Endodermal cell (in vitro differentiated cells): ENCODE results near the gene ABI3. TPM values are rescaled to one million over a fixed set of nuclear protein-coding genes. Genes with fewer than 3 reads are reported as not detected.

Experiments used
- DNase-seq: peaks from one replicate; pipeline ENCODE4 v3.0.0-alpha.2; 2017
- H3K27ac ChIP-seq: 2 replicates; pipeline ENCODE4 v1.5.1; 2013; ENCODE audit warnings: mild to moderate bottlenecking, low read depth, low read length, moderate library complexity
- H3K27me3 ChIP-seq: 2 replicates; pipeline ENCODE4 v1.6.1; 2013; ENCODE audit warnings: mild to moderate bottlenecking, low read length, moderate library complexity; ENCODE audit not compliant: insufficient read depth, control insufficient read depth, poor library complexity, severe bottlenecking
- H3K36me3 ChIP-seq: 2 replicates; pipeline ENCODE4 v1.7.0; 2013; ENCODE audit warnings: mild to moderate bottlenecking, low read length, moderate library complexity; ENCODE audit not compliant: control insufficient read depth, insufficient read depth
- H3K4me1 ChIP-seq: one replicate; pipeline ENCODE4 v1.7.0; 2013; ENCODE audit warnings: low read length; ENCODE audit not compliant: control insufficient read depth, insufficient read depth
- H3K4me3 ChIP-seq: 2 replicates; pipeline ENCODE4 v1.5.1; 2013; ENCODE audit warnings: mild to moderate bottlenecking, low read length, moderate library complexity
- H3K9ac ChIP-seq: 2 replicates; pipeline ENCODE4 v1.6.1; 2013; ENCODE audit warnings: mild to moderate bottlenecking, low read length, moderate library complexity; ENCODE audit not compliant: poor library complexity, severe bottlenecking; ENCODE audit errors: extremely low read depth
- H3K9me3 ChIP-seq: 2 replicates; pipeline ENCODE4 v1.6.1; 2013; ENCODE audit warnings: mild to moderate bottlenecking, low read length, moderate library complexity; ENCODE audit not compliant: control insufficient read depth
- H3K27ac Mint-ChIP-seq: 2 replicates; pipeline ENCODE4 v1.8.0; 2020; ENCODE audit warnings: mixed read lengths
- H3K27me3 Mint-ChIP-seq: 2 replicates; pipeline ENCODE4 v1.8.0; 2021; ENCODE audit warnings: mild to moderate bottlenecking, mixed read lengths; ENCODE audit not compliant: insufficient read depth
- H3K36me3 Mint-ChIP-seq: 2 replicates; pipeline ENCODE4 v1.8.0; 2020; ENCODE audit warnings: low read depth, mixed read lengths
- H3K4me1 Mint-ChIP-seq: 2 replicates; pipeline ENCODE4 v1.8.0; 2020; ENCODE audit warnings: mixed read lengths
- H3K4me3 Mint-ChIP-seq: 2 replicates; pipeline ENCODE4 v1.8.0; 2020; ENCODE audit warnings: mild to moderate bottlenecking, moderate library complexity, mixed read lengths
- H3K9me3 Mint-ChIP-seq: 2 replicates; pipeline ENCODE4 v1.8.0; 2020; ENCODE audit warnings: mild to moderate bottlenecking, mixed read lengths
- WGBS, 2 experiments: methylation state at CpG; one replicate each; pipeline versions ENCODE4 v1.1.5 to v1.1.7; 2013; ENCODE audit warnings: missing lambda C conversion rate in 2 of 2, mixed read lengths in 1 of 2; ENCODE audit not compliant: insufficient coverage in 1 of 2, insufficient read length in 1 of 2; 5-methylcytosine and 5-hydroxymethylcytosine counted together
- total RNA-seq, 2 donors: library from RNA; stranded (reverse); fragmentation: NEBNext Ultra II Directional in 1 of 2; extraction: Animal tissue kit (Norgen Biotek cat#: 25700) in 1 of 2; gene quantifications; 2 replicates in 1 of 2; 3 replicates in 1 of 2; pipeline ENCODE4 v1.2.1, GENCODE V29; 2021
- TF ChIP-seq, protein P1 (sequence below): fragments of 200-600 bp; sonication (generic); conservative IDR thresholded peaks from 2 replicates; pipeline ENCODE4 v1.5.0; 2021; ENCODE audit warnings: antibody characterized with exemption, mild to moderate bottlenecking

Gene ABI3
- total RNA-seq, 2 donors from 2014 or later = 0.58 to 1.7 TPM

DNA sequence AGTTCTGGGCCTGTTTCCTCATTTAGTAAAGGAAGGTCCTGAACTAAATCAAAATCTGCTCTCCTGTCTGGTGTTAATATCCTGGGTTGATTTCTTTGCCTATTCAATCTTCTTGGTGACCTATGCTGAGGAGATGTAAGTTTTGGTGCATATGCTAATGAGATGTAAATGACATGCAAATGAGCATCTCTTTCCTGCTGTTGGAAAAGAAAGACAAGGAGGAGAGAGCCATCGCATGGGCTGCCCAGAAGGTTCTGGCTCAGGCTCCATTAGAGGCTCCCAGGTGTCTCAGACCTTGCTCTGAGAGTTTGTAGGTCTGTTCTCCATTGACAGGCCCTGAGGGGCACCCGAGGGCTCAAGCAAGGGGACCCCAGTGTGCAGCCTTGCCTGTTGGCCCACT, 3.3 kb downstream of the ABI3 start:
- Histone ChIP-seq H3K36me3 (no peaks in the 10 kb centered on the region), H3K27me3 (no peaks in the 10 kb centered on the region), H3K27ac (no peak overlapping the region), H3K9ac (no peak overlapping the region), H3K4me1 (peaks cover 3% of the 10 kb centered on the region), H3K9me3 (no peaks in the 10 kb centered on the region), H3K4me3 (no peak overlapping the region)
- Mint-ChIP-seq H3K4me3 (no peak overlapping the region), H3K27ac (no peak overlapping the region), H3K9me3 (no peaks in the 10 kb centered on the region), H3K4me1 (peaks cover 21% of the 10 kb centered on the region), H3K27me3 (peaks cover 5% of the 10 kb centered on the region), H3K36me3 (no peaks in the 10 kb centered on the region)
- 94% methylated on average over 2 of the region's 2 CpGs; no CpG with 5 or more reads in 1 of the 2 experiments for whole genome bisulfite sequencing, 2 experiments
- no peak for DNase-seq
- TF ChIP-seq, protein P1, sequence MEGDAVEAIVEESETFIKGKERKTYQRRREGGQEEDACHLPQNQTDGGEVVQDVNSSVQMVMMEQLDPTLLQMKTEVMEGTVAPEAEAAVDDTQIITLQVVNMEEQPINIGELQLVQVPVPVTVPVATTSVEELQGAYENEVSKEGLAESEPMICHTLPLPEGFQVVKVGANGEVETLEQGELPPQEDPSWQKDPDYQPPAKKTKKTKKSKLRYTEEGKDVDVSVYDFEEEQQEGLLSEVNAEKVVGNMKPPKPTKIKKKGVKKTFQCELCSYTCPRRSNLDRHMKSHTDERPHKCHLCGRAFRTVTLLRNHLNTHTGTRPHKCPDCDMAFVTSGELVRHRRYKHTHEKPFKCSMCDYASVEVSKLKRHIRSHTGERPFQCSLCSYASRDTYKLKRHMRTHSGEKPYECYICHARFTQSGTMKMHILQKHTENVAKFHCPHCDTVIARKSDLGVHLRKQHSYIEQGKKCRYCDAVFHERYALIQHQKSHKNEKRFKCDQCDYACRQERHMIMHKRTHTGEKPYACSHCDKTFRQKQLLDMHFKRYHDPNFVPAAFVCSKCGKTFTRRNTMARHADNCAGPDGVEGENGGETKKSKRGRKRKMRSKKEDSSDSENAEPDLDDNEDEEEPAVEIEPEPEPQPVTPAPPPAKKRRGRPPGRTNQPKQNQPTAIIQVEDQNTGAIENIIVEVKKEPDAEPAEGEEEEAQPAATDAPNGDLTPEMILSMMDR = no peak

DNA sequence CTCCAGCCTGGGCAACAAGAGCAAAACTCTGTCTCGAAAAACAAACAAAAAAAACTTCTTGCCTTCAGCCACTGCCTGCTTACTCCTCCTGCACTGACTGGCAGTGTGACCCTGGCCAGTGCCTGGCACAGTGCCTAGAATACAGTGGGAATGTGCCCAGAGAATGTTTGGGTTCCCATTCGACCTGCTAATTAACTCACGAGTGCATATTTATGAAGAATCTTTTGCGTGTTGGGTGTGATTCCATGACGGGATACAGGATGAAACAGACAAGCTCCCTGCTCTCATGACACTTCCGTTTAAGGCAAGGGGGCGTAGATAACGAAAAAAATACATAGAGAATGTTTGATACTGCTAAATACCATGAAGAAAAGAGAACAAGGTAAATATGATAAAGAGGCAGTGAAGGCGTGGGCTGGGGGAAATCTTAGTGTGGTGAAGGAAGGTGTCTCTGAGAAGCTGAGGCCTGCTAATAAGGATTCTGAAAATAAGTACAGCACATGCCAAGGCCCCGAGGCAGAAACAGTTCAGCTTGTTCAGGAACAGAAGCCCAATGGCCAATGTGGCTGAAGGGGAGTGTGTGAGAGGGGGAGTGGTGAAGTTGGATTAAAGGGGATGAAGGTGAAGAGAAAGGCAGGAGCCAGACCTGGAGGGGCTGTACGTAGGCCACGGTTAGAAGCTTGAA, 4.3 kb downstream of the ABI3 start:
- Histone ChIP-seq H3K4me1 (peaks cover 3% of the 10 kb centered on the region), H3K27ac (no peak overlapping the region), H3K4me3 (no peak overlapping the region), H3K9ac (no peak overlapping the region), H3K27me3 (no peaks in the 10 kb centered on the region), H3K36me3 (no peaks in the 10 kb centered on the region), H3K9me3 (no peaks in the 10 kb centered on the region)
- Mint-ChIP-seq H3K9me3 (no peaks in the 10 kb centered on the region), H3K27me3 (peaks cover 9% of the 10 kb centered on the region), H3K27ac (no peak overlapping the region), H3K4me3 (no peak overlapping the region), H3K4me1 (peaks cover 14% of the 10 kb centered on the region), H3K36me3 (no peaks in the 10 kb centered on the region)
- TF ChIP-seq, protein P1 = no peak
- no peak for DNase-seq
- 85 to 86% methylated on average over 12 of the region's 12 CpGs for whole genome bisulfite sequencing, 2 experiments

DNA sequence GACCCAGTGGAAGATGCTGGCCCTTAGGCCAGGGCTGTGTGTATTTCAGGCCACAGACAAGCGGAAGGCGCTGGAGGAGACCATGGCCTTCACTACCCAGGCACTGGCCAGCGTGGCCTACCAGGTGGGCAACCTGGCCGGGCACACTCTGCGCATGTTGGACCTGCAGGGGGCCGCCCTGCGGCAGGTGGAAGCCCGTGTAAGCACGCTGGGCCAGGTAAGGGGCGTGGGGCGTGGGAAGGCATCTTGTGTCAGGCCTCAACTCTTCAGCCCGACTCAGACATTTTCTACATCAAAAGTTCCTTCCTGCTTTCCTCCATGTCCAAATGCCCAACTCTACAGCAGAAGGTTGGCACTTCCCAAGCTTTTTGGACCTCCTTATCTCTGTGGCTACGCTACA, 6.0 kb downstream of the ABI3 start:
- no peak for DNase-seq
- TF ChIP-seq, protein P1 = no peak
- H3K27ac Mint-ChIP-seq = no peak overlapping the region
- H3K4me3 Mint-ChIP-seq = no peak overlapping the region
- H3K9me3 Mint-ChIP-seq = no peaks in the 10 kb centered on the region
- peaks cover 2% of the 10 kb centered on the region for H3K4me1 Mint-ChIP-seq
- no peaks in the 10 kb centered on the region for H3K36me3 ChIP-seq
- H3K36me3 Mint-ChIP-seq = no peaks in the 10 kb centered on the region
- no peak overlapping the region for H3K27ac ChIP-seq
- no peak overlapping the region for H3K9ac ChIP-seq
- H3K4me1 ChIP-seq = no peaks in the 10 kb centered on the region
- no peaks in the 10 kb centered on the region for H3K9me3 ChIP-seq
- peaks cover 10% of the 10 kb centered on the region for H3K27me3 Mint-ChIP-seq
- H3K4me3 ChIP-seq = no peak overlapping the region
- 94 to 100% methylated on average over 7 to 13 of the region's 13 CpGs for whole genome bisulfite sequencing, 2 experiments
- peaks cover 2% of the 10 kb centered on the region for H3K27me3 ChIP-seq
